ENCODE measurements around the gene SLC28A3. TPM values are rescaled to one million over a fixed set of nuclear protein-coding genes. Genes with fewer than 3 reads are reported as not detected.
"Not testable (repeated sequence)": the region's sequence is repeated elsewhere in the genome, so short reads cannot be mapped to it uniquely, and the experiment has no call there.

Gene SLC28A3
- total RNA-seq, 4 donors from 2014 or later, result 0.15 to 0.22 TPM; not detected in 2

GRCh38 chr9:84366683-84367082, 26.1 kb upstream of the SLC28A3 start:
- intact Hi-C loops (cut with DNase I), result no loop called here
- TF ChIP-seq CTCF (IDR thresholded peaks at IDR 0.05), result no peak
- TF ChIP-seq POLR2A (IDR thresholded peaks at IDR 0.05), result no peak
- no peak overlapping the region for H3K4me3 ChIP-seq (replicated peaks in 1 of 3)

GRCh38 chr9:84364894-84365490, 24.4 kb upstream of the SLC28A3 start:
- H3K27ac ChIP-seq; DNase-seq; H3K9me3 ChIP-seq; intact Hi-C loops (cut with DNase I); H3K4me1 ChIP-seq; H3K27me3 ChIP-seq; H3K36me3 ChIP-seq; H3K4me3 ChIP-seq (replicated peaks in 1 of 3): not testable (repeated sequence)
- WGBS, 2 donors, result 83 to 86% methylated on average over 1 of the region's 1 CpG

More at GRCh38 chr9:84366683-84367082, 26.1 kb upstream of the SLC28A3 start:
- no peaks in the 10 kb centered on the region for H3K4me1 ChIP-seq
- WGBS, 2 donors, result 83 to 100% methylated on average over 1 of the region's 1 CpG
- no peaks in the 10 kb centered on the region for H3K27me3 ChIP-seq
- no peak for DNase-seq
- no peak overlapping the region for H3K27ac ChIP-seq
- H3K9me3 ChIP-seq, result no peaks in the 10 kb centered on the region
- H3K36me3 ChIP-seq, result no peaks in the 10 kb centered on the region

- Histone ChIP-seq H3K4me3 (replicated peaks in 1 of 3) (no peak overlapping the region), H3K36me3 (no peaks in the 10 kb centered on the region), H3K9me3 (no peaks in the 10 kb centered on the region), H3K27ac (no peak overlapping the region), H3K4me1 (no peaks in the 10 kb centered on the region), H3K27me3 (no peaks in the 10 kb centered on the region)
- TF ChIP-seq POLR2A (IDR thresholded peaks at IDR 0.05) (no peak), CTCF (IDR thresholded peaks at IDR 0.05) (no peak)
- WGBS, 2 donors, result 89 to 90% methylated on average over 6 of the region's 6 CpGs
- DNase-seq, result no peak
- intact Hi-C loops (cut with DNase I), result no loop called here
Observed at GRCh38 chr9:84361645-84362044, 21.1 kb upstream of the SLC28A3 start.

GRCh38 chr9:84357275-84357674, 16.7 kb upstream of the SLC28A3 start:
- H3K4me3 ChIP-seq (replicated peaks in 1 of 3), result no peak overlapping the region
- no peaks in the 10 kb centered on the region for H3K4me1 ChIP-seq
- TF ChIP-seq CTCF (IDR thresholded peaks at IDR 0.05) (no peak), POLR2A (IDR thresholded peaks at IDR 0.05) (no peak)
- H3K36me3 ChIP-seq, result no peaks in the 10 kb centered on the region
- H3K27me3 ChIP-seq, result no peaks in the 10 kb centered on the region
- no peak for DNase-seq
- intact Hi-C loops (cut with DNase I), result no loop called here
- no peak overlapping the region for H3K27ac ChIP-seq
- WGBS, 2 donors, result 75 to 86% methylated on average over 3 of the region's 3 CpGs
- no peaks in the 10 kb centered on the region for H3K9me3 ChIP-seq

- Histone ChIP-seq H3K36me3 (no peaks in the 10 kb centered on the region), H3K9me3 (no peaks in the 10 kb centered on the region), H3K27me3 (no peaks in the 10 kb centered on the region), H3K4me1 (no peaks in the 10 kb centered on the region), H3K4me3 (replicated peaks in 1 of 3) (no peak overlapping the region), H3K27ac (no peak overlapping the region)
- intact Hi-C loops (cut with DNase I), result no loop called here
- TF ChIP-seq CTCF (IDR thresholded peaks at IDR 0.05) (no peak), POLR2A (IDR thresholded peaks at IDR 0.05) (no peak)
- 91 to 93% methylated on average over 1 of the region's 1 CpG for WGBS, 2 donors
- no peak for DNase-seq
Observed at GRCh38 chr9:84354035-84354434, 13.5 kb upstream of the SLC28A3 start.

Data from thyroid gland (tissue), 4 donors.